Measurements from ENCODE around the gene COL1A1.

DNA sequence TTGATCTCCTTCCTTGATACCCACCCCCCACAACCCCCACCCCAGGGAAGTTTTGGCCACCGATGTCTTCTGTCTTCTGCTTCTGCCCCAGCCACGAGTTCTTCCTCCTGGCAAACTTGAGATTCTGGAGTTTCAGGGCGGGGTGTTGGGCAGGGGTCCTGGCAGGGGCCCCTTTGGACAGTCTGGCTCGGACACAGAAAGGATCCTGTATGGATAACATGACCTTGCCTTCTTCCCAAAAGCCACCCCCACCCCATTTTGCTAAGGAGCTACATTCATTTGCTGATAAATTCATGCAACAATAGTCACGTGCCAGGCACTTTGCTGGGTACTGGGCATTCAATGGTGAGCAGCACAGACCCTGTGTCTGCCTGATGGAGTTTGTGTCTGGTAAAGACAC, 5.9 kb upstream of the COL1A1 start:
- TF ChIP-seq ZNF263 (CRISPR knock-in tag; IDR thresholded peaks at IDR 0.05) (no peak), RNF2 (conservative IDR thresholded peaks at IDR 0.05; ENCODE audit: low read depth) (no peak), ZHX2 (IDR thresholded peaks at IDR 0.05; ENCODE audit: low read depth) (no peak), ZHX2 (CRISPR knock-in tag; IDR thresholded peaks at IDR 0.05; ENCODE audit: borderline replicate concordance) (no peak), MATR3 (CRISPR knock-in tag; IDR thresholded peaks at IDR 0.05) (no peak), ZNF121 (CRISPR knock-in tag; IDR thresholded peaks at IDR 0.05) (no peak), POLR2A (IDR thresholded peaks at IDR 0.05; ENCODE audit: insufficient read depth in 1 of 2, low read depth in 2 of 2, low read length in 2 of 2) (no peak), SETDB1 (CRISPR knock-in tag; IDR thresholded peaks at IDR 0.05; ENCODE audit: borderline replicate concordance) (no peak)
- TF ChIP-seq, protein P1, sequence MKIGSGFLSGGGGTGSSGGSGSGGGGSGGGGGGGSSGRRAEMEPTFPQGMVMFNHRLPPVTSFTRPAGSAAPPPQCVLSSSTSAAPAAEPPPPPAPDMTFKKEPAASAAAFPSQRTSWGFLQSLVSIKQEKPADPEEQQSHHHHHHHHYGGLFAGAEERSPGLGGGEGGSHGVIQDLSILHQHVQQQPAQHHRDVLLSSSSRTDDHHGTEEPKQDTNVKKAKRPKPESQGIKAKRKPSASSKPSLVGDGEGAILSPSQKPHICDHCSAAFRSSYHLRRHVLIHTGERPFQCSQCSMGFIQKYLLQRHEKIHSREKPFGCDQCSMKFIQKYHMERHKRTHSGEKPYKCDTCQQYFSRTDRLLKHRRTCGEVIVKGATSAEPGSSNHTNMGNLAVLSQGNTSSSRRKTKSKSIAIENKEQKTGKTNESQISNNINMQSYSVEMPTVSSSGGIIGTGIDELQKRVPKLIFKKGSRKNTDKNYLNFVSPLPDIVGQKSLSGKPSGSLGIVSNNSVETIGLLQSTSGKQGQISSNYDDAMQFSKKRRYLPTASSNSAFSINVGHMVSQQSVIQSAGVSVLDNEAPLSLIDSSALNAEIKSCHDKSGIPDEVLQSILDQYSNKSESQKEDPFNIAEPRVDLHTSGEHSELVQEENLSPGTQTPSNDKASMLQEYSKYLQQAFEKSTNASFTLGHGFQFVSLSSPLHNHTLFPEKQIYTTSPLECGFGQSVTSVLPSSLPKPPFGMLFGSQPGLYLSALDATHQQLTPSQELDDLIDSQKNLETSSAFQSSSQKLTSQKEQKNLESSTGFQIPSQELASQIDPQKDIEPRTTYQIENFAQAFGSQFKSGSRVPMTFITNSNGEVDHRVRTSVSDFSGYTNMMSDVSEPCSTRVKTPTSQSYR (CRISPR knock-in tag; IDR thresholded peaks at IDR 0.05; ENCODE audit: borderline replicate concordance), result no peak
